Upper lobe of right lung (tissue), 1 donor: Measurements from ENCODE around the gene CADPS. TPM values are rescaled to one million over a fixed set of nuclear protein-coding genes. Genes with fewer than 3 reads are reported as not detected.

ENCODE experiments used
- ATAC-seq: fragments of 200-7000 bp; cut with Tn5 transposase; one replicate; pipeline ENCODE4 v1.9.1; 2020; ENCODE audit warnings: mild to moderate bottlenecking, moderate library complexity
- DNase-seq: peaks from one replicate; pipeline ENCODE4 v3.0.0-alpha.2; 2020
- H3K27ac ChIP-seq: fragments of 200-600 bp; one replicate; pipeline ENCODE4 v1.8.0; 2022
- H3K27me3 ChIP-seq: fragments of 200-600 bp; one replicate; pipeline ENCODE4 v1.8.0; 2022; ENCODE audit warnings: mild to moderate bottlenecking
- H3K36me3 ChIP-seq: fragments of 200-600 bp; one replicate; pipeline ENCODE4 v1.8.0; 2022
- H3K4me1 ChIP-seq: fragments of 200-600 bp; one replicate; pipeline ENCODE4 v1.8.0; 2022
- H3K4me3 ChIP-seq: fragments of 200-600 bp; one replicate; pipeline ENCODE4 v1.8.0; 2022; ENCODE audit warnings: mild to moderate bottlenecking
- H3K9me3 ChIP-seq: fragments of 200-600 bp; one replicate; pipeline ENCODE4 v1.8.0; 2022
- CTCF ChIP-seq: fragments of 200-600 bp; IDR thresholded peaks from one replicate; pipeline ENCODE4 v1.8.0; 2022; ENCODE audit warnings: antibody characterized with exemption
- intact Hi-C: fragments of 100-400 bp; cut with DNase I; formaldehyde crosslinking; loops from one replicate; pipeline ENCODE4 v1.11.0; 2022
- total RNA-seq: library from RNA; stranded (reverse); fragmentation: NEBNext Ultra II Directional; extraction: Animal tissue kit (Norgen Biotek cat#: 25700); gene quantifications from one replicate; pipeline ENCODE4 v1.2.1, GENCODE V29; 2021
- donor health status: DM: no; HTN: yes; CAD: no; lungs with severe emphysema.

The CADPS gene
- total RNA-seq, 1 donor from 2014 or later = 1.1 TPM

DNA sequence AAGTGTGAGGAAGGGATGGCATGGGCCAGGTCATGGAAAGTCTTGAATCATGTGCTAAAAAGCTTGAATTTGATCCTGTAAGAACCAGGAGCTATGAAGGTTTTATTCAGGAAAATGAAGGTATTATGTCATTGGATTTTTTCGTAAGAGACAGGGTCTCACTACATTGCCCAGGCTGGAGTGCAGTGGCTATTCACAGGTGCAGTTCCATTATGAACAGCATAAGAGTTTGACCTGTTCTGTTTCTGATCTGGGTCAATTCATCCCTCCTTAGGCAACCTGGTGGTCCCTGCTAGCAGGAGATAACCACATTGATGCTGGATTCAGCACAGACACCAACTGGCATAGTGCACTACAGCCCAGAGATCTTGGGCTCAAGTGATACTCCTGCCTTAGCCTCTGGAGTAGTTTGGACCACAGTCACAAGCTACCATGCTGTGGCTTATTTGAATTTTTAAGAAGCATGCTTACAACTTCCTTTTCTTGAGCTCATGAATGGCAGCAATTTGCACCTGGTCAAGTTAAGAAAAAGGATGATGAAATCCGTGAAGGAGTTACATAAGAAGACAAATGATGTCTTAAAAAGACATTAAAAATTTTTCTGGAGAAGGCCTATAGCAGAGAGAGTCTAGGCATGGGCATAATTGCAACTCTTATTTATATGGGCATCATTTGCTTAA is 79.1 kb downstream of the CADPS start:
- no peaks in the 10 kb centered on the region for H3K9me3 ChIP-seq
- DNase-seq (no peak), ATAC-seq (no peak)
- intact Hi-C loops = no loop called here
- no peaks in the 10 kb centered on the region for H3K27me3 ChIP-seq
- no peak overlapping the region for H3K27ac ChIP-seq
- no peak overlapping the region for H3K4me3 ChIP-seq
- H3K4me1 ChIP-seq = no peaks in the 10 kb centered on the region
- no peak for TF ChIP-seq CTCF
- no peaks in the 10 kb centered on the region for H3K36me3 ChIP-seq

DNA sequence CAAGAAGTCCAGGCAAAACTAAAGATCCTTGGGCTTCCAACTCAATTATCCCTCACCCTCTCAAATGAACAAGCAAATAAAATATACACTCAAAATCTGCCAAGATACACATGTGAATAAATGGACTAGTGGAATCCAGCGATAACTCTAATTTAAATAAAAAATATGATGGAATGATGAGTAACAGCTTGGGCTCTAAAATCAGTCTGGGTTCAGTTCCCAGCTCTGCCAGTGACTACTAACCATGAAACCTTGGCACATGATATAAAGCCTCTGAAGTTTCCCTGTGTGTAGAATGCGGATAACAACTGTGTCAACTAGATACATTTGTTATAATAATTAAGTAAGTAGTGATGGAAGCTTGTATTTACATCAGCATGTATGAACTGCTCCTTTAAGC is 81.3 kb downstream of the CADPS start:
- TF ChIP-seq CTCF = no peak
- intact Hi-C loops = no loop called here
- ATAC-seq = no peak

DNA sequence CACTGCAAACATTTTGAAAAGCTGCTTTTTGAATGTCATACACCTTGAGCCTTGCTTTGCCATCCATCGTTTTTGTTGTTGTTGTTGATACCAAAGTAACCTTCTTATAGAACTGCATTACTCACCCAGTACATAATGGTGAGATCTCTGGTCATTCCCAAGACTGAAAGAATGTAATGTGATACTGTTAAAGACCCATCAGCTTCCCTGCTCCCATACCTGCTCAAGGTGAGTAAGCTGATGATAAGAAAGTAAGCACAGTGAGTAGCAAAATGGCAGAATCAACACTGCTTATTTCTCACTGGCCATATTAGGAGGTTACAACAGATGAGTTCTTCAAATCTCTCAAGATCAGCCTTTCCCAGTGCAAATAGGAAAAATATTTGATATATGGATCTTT is 89.8 kb downstream of the CADPS start:
- no peaks in the 10 kb centered on the region for H3K27me3 ChIP-seq
- H3K4me1 ChIP-seq = no peaks in the 10 kb centered on the region
- TF ChIP-seq CTCF = no peak
- ATAC-seq (no peak), DNase-seq (no peak)
- intact Hi-C loops = no loop called here
- H3K9me3 ChIP-seq = no peaks in the 10 kb centered on the region
- no peaks in the 10 kb centered on the region for H3K36me3 ChIP-seq
- no peak overlapping the region for H3K27ac ChIP-seq
- H3K4me3 ChIP-seq = no peak overlapping the region

More for the DNA sequence above, 81.3 kb downstream of the CADPS start:
- Histone ChIP-seq H3K27ac (no peak overlapping the region), H3K9me3 (no peaks in the 10 kb centered on the region), H3K36me3 (no peaks in the 10 kb centered on the region), H3K27me3 (no peaks in the 10 kb centered on the region), H3K4me1 (no peaks in the 10 kb centered on the region), H3K4me3 (no peak overlapping the region)
- DNase-seq = no peak

GRCh38 chr3:62781121-62781520 is 94.1 kb downstream of the CADPS start:
- intact Hi-C loops = no loop called here
- no peak for DNase-seq
- no peak for TF ChIP-seq CTCF
- Histone ChIP-seq H3K27ac (no peak overlapping the region), H3K36me3 (no peaks in the 10 kb centered on the region), H3K4me3 (no peak overlapping the region), H3K9me3 (no peaks in the 10 kb centered on the region), H3K27me3 (no peaks in the 10 kb centered on the region), H3K4me1 (no peaks in the 10 kb centered on the region)
- no peak for ATAC-seq

DNA sequence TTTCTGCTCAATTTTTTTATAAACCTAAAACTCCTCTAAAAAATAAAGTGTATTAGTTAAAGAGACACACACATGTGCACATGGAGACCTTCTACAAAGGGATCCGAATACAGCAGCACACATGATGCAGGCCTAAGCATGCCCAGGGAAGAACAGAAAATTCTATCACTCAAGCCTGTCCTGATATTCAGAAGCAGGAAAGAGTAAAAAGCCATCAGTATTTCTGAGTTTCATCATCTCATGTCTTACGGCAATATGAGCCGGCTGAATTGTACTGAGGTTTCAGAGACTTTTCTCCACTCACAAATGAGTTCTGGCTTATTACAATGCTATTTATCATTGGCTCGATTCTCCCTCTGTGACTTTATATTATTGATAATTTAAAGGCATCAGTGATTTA is 97.5 kb downstream of the CADPS start:
- DNase-seq (no peak), ATAC-seq (no peak)
- H3K4me1 ChIP-seq = no peaks in the 10 kb centered on the region
- no peaks in the 10 kb centered on the region for H3K27me3 ChIP-seq
- H3K36me3 ChIP-seq = no peaks in the 10 kb centered on the region
- H3K9me3 ChIP-seq = no peaks in the 10 kb centered on the region
- intact Hi-C loops = no loop called here
- no peak overlapping the region for H3K4me3 ChIP-seq
- no peak for TF ChIP-seq CTCF
- no peak overlapping the region for H3K27ac ChIP-seq

DNA sequence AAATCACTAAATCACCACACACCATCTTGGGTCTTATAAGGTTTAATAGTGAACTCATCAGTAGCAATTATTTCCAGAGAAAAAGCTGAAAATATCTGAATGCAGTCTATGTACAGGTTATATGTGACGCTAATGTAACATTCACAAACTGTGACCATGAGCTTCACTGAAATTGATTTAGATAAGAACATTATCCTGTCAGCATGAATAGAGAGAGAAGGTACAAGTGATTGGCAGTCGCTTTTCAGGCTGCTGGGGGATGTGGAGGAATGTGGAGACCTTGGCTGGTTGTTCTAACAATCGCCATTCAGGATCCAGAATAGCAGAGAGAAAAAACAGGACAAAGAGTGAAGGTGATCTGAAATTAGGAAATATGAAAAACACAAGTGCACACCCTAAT is 98.1 kb downstream of the CADPS start:
- ATAC-seq (no peak), DNase-seq (no peak)
- no peaks in the 10 kb centered on the region for H3K9me3 ChIP-seq
- H3K27me3 ChIP-seq = no peaks in the 10 kb centered on the region
- H3K27ac ChIP-seq = no peak overlapping the region
- intact Hi-C loops = no loop called here
- no peak overlapping the region for H3K4me3 ChIP-seq
- H3K4me1 ChIP-seq = no peaks in the 10 kb centered on the region
- H3K36me3 ChIP-seq = no peaks in the 10 kb centered on the region
- no peak for TF ChIP-seq CTCF
